ENCODE results near the gene SIX1.

Gene SIX1

GRCh38 chr14:60658909-60659585 lies 9.8 kb upstream of the SIX1 start (continued):
- no peak for TF ChIP-seq YY2 (tag by site-specific recombination; IDR thresholded peaks at IDR 0.05)
- peak; percentile 98 for TF ChIP-seq IKZF3 (tag by site-specific recombination; IDR thresholded peaks at IDR 0.05)

- CTCF ChIA-PET, result no interaction called here
- POLR2A ChIA-PET, result interaction anchor here (0.9 to 1.8 kb wide), 2 partner anchors 9 to 13 kb away, joined by 3 to 24 read pairs; partner anchors contain the start of gene SIX1
- H3K27ac ChIP-seq (ENCODE audit: extremely low read depth, low read depth, low read length), result peak overlapping the region; percentile 76
These were observed 9.0 kb upstream of the SIX1 start for GRCh38 chr14:60658211-60658690.

More at GRCh38 chr14:60658211-60658690, 9.0 kb upstream of the SIX1 start:
- TF ChIP-seq ZNF639 (tag by site-specific recombination; IDR thresholded peaks at IDR 0.05) (no peak), PATZ1 (tag by site-specific recombination; IDR thresholded peaks at IDR 0.05) (no peak), KLF8 (tag by site-specific recombination; IDR thresholded peaks at IDR 0.05) (no peak), SETDB1 (IDR thresholded peaks at IDR 0.05; ENCODE audit: insufficient read length, low read length) (no peak), ZNF549 (tag by site-specific recombination; IDR thresholded peaks at IDR 0.05) (no peak), ZNF488 (tag by site-specific recombination; IDR thresholded peaks at IDR 0.05) (no peak), ATF2 (tag by site-specific recombination; IDR thresholded peaks at IDR 0.05; ENCODE audit: low read depth) (no peak), ZNF561 (tag by site-specific recombination; IDR thresholded peaks at IDR 0.05; ENCODE audit: borderline replicate concordance) (no peak), OSR2 (tag by site-specific recombination; IDR thresholded peaks at IDR 0.05) (no peak), SCRT1 (tag by site-specific recombination; IDR thresholded peaks at IDR 0.05; ENCODE audit: borderline replicate concordance) (no peak), ZBTB49 (tag by site-specific recombination; IDR thresholded peaks at IDR 0.05; ENCODE audit: low read depth) (no peak), ZSCAN16 (tag by site-specific recombination; IDR thresholded peaks at IDR 0.05) (no peak)
- H3K9me3 ChIP-seq (ENCODE audit: control insufficient read depth, insufficient read depth, low read depth, low read length), result no peaks in the 10 kb centered on the region
- H3K4me3 ChIP-seq (ENCODE audit: low read depth, low read length), result no peak overlapping the region
- no peaks in the 10 kb centered on the region for H3K36me3 ChIP-seq (ENCODE audit: control insufficient read depth in 2 of 2, insufficient read depth in 1 of 2, low read length in 2 of 2)
- H3K4me1 ChIP-seq (ENCODE audit: control insufficient read depth, insufficient read depth, low read length), result peaks cover 31% of the 10 kb centered on the region
